GM11168 (cell line): Measurements from ENCODE around the gene ORAI1.

Experiments
- in situ Hi-C: fragments of 300-500 bp; cut with MboI; formaldehyde crosslinking; loops from one replicate; pipeline ENCODE4 v1.12.0; 2022; ENCODE audit warnings: low sequenced_read_pairs; ENCODE audit not compliant: unreplicated experiment

The ORAI1 gene

DNA sequence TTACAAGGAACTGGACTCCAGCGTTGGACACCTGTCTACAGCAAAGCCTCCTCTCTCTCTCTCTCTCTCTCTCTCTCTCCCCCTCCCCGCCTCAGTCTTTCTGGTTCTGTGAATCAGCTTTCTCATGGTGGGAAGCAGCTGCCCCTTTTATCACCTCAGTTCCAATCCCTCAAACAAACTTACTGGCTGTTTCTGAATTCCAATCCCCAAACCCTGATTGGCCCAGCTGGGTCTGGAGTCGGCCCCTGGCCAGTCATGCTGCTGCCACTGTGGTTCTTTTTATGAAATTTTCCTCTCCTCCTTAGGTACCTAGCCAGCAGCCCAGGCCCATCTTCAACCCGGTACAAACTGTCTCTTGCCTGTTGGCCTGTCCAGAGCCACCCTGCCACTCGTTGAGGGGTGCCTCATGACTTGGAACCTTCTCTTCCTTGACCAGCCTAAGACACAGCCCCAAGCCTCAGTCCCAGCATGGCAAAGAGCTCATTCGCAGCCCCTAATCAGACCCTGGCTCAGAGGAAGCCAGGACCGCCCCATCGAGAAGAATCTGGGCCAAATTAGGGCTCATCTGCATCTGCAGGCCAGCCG lies 52.5 kb downstream of the ORAI1 start:
- in situ Hi-C loops: loop anchor here (5.0 kb wide), 1 partner anchor 187 kb away; no protein-coding TSS in a partner anchor

DNA sequence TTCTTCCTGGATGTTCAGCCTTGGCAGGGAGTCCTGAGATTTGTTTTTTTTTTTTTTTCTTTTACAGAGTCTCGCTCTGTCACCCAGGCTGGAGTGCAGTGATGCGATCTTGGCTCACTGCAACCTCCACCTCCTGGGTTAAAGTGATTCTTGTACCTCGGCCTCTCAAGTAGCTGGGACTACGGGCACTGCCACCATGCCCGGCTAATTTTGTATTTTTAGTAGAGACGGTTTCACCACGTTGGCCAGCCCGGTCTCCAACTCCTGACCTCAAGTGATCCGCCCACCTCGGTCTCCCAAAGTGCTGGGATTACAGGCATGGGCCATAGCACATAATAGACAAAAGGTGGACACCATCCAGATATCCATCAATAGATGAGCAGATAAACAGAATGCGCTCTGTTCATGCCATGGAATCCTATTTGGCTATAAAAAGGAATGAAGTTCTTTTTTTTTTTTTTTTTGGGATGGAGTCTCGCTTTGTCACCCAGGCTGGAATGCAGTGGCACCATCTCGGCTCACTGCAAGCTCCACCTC lies 53.4 kb downstream of the ORAI1 start:
- in situ Hi-C loops: loop anchor here (5.0 kb wide), 1 partner anchor 187 kb away; no protein-coding TSS in a partner anchor

DNA sequence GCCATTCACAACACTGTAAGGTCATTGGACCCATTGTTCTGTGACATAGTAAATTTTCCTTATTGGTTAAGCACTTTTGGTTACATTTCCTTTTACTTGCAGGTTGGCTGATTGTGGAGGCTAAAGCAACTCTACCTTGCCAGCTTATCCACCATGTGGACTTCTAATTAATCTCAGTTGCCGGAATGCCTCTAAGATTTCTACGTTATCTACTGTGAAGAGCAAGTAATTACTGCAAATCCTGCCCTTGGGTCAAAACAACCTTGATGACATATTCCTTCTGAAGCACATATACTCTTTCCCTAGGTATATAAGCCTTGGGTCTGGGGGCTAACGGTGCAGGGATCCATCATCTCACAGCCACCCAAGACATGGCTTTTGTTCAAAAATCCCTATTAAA lies 62.6 kb downstream of the ORAI1 start:
- in situ Hi-C loops: no loop called here

DNA sequence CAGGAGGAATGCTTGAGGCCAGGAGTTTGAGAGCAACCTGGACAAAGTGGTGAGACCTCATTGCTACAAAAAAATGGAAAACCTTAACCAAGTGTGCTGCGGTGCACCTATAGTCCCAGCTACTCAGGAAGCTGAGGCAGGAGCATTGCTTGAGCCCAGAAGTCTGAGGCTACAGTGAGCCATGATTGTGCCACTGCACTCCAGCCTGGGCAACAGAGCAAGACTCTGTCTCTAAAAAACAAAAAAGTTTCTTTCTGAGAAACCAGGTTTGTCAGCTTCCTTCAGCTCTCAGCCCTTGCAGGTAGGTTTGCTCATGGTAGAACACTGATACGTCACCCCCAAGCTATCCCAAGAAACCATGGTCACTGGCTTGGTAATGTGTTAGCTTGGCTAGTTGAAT lies 63.1 kb downstream of the ORAI1 start:
- in situ Hi-C loops: no loop called here
